GM18868 (cell line): ENCODE results near the gene RPF1.
"Not testable (repeated sequence)": the region's sequence is repeated elsewhere in the genome, so short reads cannot be mapped to it uniquely, and the experiment has no call there.

ENCODE experiments used
- ATAC-seq: cut with Tn5 transposase; IDR thresholded peaks from one replicate; pipeline ENCODE4 v1.9.1; 2021; ENCODE audit warnings: mild to moderate bottlenecking, moderate library complexity; ENCODE audit not compliant: unreplicated experiment

Gene RPF1

DNA sequence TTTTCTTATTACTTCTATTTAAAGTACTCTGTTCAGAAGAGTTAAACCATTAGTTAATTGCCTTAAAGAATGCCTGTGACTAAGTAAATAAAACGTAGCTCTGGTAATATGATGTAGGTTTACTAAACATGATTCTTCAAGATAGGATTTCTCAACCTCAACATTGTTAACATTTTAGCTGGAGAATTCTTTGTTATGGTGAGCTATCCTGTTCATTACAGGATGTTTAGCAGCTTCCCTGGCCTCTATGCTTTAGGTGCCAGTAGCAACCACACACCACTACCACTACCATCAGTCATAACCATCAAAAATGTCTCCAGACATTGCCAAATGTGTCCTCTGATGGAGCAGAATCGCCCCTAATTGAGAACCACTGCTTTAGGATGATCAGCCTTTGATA lies 10.7 kb downstream of the RPF1 start:
- no peak for ATAC-seq

DNA sequence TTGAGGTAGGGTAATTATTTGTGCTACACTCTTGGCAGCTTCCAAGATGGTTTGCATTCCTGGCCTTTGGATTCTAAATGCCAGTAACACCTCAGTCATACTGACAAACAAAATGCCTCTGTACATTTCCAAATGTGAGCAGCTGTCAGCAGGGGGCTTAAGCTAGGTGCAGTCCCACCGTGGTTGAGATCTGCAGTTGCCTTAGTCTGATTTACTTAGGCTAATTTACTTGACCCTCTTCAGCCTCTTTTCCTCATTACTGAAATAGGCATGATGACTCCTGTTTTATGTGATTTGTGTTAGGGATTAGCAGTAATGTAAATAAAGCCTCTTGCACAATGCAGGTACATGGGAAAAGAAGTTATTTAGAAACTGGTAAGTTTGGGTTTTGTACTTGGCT lies 13.7 kb downstream of the RPF1 start:
- ATAC-seq: no peak

DNA sequence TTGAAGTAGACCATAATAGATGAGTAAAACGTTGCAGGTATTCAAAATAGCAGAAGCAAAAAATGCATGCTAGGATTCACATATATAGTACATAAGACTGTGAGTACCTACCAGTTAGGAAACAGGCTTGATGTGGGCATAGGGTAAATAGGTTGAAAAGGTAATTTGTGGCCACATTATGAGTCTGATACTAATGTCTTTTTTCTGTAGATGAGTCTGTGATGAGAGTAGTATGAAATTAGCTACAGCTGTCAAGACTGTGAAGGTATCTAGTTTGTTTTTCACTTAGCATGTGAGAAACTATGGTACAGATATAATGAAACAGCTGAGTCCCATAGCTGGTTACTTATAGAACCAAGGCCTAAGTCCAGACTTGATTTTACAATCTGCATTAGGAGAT lies 14.7 kb downstream of the RPF1 start:
- no peak for ATAC-seq

DNA sequence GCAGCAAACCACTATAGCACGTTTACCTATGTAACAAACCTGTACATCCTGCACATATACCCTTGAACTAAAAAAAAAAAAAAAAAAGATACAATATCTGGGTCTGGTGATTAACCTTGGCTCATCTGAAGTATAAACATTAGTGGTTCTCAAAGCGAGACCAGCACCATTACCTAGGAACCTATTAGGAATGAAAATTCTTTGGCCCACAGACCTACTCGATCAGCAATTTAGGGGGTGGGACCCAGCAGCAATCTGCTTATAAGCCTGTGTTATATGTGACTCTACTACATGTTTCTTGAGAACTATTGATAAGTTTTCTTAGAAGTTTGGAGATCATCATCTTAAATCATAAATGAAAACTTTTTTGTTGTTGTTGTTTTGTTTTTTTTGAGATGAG lies 17.4 kb downstream of the RPF1 start:
- ATAC-seq: no peak

DNA sequence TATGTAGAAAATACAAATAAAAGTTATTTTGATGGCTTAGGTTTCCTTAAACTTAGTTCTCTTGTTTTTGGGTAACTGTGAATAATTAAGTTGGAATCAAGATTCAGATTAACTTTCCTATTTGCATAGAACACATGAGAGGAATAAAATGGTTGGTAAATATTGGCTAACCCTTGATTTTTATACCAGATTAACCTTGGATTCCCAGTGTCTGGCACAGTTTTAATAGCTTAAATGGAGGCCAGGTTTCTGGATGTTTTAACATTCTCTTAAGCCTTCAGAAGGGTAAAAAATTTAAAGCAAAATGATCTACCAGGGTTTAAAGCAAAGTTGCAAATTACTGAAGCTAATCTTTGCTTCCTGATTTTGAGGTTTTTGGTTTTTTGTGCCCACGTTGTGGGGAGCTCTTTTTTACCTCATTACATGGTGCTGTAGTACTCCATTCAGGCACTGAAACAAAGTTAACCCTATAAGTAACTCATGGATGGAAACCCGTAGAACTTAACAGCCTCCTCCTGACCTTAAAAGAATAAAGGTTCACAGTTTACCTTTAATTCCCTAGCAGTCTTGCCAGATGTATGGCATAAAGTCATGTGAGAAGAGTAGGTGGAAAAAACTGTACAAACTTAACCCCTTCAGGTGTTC lies 18.7 kb downstream of the RPF1 start:
- ATAC-seq: no peak

DNA sequence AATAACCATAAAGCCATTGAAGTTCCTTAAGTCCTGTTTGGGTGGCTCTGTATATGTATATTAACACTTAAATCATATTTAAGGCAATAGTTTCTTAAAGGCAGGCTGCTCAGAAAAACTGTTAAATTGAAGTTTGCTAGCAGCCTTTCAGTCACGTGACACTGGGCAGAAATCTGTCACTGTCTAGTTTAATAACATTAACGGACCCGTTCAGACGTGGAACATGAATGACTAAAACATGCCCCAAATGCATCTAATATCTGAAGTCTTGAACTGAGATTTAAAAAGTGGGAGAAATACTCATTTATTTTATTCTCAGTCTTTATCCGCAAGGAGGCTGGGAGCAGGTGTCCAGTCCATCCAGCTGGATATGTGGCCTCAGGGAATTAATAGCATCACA lies 23.9 kb downstream of the RPF1 start:
- ATAC-seq: no peak

DNA sequence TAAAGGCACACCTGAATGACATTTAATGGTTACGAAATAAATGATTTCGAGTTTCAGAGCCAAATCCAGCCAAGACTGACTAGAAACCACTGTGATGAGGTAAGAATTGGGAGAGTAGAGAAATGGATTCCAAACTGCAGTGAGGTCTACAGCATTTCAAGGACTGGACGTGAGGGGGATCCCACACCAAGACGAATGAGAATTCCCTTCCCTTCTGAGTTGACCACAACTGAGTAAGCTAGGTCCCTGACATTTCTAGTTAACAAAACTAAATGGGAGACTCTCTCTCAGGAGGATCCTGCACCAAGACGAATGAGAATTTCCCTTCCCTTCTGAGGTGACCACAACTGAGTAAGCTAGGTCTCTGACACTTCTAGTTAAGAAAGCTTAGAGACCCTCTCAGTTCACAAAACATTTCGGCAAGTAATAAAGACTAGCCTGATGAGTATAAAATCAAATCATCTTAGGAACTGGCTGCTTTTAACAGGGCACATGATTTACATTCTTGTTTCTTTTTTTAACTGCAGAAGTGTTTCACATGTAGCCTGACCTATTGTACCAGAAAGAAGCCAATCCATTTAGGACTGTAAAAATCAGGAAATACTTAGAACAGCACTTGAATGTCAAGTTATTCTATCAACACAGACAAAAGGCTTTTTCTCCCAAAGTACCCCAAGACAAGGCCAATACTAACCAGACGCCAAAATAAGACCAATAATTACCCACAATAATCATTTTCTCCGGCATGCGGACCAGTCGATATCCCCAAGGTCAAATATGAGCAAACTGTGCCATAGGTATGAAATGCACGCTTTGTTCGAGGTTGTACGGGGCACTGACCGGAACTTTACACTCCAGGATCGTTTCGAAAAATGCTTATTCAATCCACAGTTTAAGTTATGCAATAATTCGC lies 25.8 kb downstream of the RPF1 start:
- ATAC-seq: no peak

DNA sequence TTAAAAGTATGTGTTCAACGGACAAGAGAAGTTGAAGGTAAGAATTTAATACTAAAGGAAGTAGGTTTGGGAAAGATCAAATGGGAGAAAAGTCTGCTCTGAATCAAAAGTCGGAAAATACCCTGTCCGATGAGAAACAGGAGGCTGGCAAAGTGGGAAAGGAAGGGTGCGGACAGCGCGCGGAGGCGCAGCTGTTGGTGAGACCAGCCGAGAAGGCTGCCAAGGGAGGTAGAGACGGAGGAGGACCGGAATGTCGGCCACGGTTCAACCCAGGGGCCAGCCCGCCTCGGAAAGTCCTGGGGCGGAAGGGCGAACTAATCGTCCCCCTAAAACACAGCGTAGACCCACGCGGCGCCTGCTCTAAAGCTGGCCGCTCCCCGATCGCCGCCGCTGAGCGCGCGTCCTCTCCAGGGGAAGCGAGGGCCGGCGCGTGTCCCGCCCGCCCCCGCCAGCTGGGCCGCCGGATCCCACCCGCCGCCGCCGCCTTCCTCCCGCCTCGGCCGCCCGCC lies 26.5 kb downstream of the RPF1 start:
- peak; percentile 26 for ATAC-seq

DNA sequence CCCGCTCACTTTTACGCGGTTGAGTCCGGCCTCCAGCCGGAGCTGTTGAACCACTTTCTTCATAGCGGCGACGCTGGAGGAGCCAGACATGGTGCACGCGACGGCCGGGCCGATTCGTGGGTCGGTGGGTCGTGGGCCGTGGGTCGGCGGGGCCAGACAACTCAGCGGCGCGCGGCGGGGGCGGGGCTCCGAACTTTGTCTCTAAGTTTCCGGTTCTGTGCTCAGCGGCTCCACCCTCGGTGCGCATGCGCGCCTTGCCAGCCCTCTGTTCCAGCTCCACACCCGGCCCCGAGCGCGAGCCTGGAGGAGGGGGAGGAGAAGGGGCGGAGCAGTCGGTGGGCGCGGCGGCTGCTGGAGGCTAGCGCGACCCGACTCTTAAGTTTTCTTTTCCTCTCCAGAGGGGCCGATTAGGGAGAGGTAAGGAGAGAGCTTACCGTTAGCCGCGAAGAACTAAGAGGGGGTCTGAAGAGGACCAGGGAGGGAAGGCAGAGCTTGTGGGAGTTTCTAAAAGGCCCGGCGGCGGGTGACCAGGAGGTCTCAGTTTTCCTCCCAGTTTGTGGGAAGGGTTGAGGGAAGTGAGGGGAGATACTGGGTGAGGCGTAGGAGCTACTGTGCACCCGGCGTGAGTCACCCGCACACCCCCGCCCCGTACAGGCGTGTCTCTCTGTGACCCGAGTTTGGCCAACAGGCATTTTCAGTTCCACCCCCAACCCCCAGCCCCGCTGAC lies 27.1 kb downstream of the RPF1 start, which contains the start of the genes GNG5 and SPATA1:
Gene GNG5, minus strand, starts transcription at position 580 of the 727 bp plus-strand sequence. Its CDS starts 490 bp downstream, at position 90.
Gene SPATA1, plus strand, starts transcription at position 385 of the 727 bp plus-strand sequence. CDS start 9,974 bp downstream, outside the sequence.
- peak; percentile 82 for ATAC-seq

DNA sequence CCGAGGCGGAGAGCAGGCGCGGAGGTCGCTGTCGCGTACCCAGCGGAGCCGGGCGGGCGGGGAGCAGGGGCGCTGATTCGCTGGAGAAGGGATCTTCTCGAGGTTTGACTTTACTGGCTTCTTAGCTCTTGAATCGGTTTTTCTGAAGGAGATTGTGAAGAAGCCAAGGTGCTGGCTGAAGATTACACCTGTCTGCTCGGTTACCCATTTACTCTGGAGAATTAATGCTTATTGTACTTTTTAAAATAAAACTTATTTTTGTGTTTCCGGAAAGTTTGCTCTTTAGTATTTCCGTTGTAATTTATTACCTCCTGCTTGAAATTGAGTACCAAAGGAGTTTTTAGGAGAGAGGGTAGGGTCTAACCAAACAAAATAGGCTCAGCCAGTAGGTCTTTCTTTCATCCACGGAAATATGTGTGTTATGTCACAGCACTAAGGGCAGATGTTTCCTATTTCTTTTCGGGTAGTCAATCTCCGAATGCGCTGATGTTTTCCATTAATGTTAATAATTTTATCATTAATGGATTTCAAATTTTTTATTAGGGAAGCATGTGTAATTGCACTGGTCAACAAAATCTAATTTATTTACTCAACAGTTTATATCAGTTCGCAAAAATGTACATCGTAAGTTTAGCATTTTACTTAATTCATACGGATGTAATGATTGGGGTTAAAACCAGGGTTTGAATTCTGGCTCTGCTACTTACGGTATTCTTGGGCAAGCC lies 27.8 kb downstream of the RPF1 start:
- no peak for ATAC-seq

DNA sequence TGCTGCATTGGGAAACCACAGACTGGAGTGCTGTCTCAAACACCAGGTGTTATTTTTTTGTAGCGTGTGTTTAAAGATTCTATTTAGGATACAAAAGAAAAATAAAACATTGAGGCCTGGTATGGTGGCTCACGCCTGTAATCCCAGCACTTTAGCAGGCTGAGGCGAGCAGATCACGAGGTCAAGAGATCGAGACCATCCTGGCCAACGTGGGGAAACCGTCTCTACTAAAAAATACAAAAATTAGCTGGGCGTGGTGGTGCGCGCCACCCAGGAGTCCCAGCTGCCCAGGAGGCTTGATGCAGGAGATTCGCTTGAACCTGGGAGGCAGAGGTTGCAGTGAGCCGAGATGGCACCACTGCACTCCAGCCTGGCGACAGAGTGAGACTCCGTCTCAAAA lies 28.8 kb downstream of the RPF1 start:
- not testable (repeated sequence) for ATAC-seq

DNA sequence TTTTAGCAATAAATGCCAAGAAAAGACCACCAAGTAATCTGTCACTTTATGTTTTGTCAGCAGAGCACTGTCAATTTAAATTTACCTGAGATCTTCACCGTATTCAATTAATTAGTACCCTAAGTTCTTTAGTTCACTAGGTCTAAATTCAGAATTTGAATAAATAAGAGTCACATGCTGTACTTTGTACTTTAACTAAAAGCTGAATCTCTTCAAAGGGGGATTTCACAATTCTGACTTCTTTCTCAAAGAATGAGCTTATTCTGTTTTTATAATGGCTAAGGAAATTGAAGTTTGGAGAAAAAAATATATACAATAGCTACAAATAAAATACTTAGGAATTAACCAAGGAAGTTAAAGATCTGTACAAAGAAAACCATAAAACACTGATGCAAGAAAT lies 29.4 kb downstream of the RPF1 start:
- ATAC-seq: no peak

DNA sequence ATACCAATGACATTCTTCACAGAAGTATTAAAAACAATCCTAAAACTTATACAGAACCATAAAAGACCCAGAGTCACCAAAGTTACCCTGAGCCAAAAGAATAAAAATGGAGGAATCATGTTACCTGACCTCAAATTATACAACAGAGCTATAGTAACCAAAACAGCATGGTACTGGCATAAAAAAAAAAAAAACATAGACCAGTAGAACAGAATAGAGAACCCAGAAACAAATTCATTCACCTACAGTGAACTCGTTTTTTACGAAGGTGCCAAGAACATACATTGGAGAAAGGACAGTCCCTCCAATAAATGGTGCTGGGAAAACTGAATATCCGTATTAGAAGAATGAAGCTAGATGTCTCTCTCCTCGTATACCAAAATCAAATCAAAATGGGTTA lies 30.0 kb downstream of the RPF1 start:
- no peak for ATAC-seq

DNA sequence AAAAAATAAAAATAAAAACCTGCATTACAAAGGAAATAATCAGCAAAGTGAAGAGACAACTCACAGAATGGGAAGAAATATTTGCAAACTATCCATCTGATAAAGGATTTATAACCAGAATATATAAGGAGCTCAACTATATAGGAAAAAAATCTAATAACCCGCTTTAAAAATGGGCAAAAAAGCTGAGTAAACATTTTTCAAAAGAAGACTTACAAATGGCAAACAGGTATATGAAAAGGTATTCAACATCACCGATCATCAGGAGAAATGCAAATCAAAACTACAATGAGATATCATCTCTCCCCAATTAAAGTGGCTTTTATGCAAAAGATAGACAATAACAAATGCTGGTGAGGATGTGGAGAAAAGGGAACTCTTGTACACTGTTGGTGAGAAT lies 31.1 kb downstream of the RPF1 start:
- ATAC-seq: no peak

DNA sequence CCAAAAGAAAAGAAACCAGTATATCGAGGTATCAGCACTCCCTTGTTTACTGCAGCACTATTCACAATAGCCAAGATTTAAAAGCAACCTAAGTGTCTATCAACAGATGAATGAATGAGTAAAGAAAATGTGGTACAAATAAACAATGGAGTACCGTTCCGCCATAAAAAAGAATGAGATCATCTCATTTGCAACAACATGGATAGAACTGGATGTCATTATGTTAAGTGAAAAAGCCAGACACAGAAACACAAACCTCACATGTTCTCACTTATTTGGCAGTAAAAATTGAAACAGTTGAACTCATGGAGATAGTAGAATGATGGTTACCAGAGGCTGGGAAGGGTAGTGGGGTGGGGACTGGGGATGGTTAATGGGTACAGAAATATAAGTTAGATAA lies 31.6 kb downstream of the RPF1 start:
- no peak for ATAC-seq

DNA sequence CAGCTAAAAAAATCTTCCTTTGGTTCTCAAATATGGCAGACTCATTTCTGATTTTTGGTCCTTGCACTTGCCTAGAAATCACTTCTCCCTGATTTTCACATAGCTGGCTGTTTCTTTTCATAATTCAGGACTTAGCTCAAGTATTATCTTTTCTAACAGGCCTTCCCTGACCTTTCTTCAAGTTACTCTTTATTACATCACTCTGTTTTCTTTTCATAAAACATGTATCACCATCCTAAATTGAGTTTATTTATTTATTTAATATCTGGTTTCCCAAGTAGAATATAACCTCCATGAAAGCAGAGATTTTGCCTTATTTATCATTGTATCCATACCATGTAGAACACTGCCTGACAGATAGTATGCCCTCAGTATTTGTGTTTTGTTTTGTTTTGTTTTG lies 45.5 kb downstream of the RPF1 start:
- no peak for ATAC-seq

DNA sequence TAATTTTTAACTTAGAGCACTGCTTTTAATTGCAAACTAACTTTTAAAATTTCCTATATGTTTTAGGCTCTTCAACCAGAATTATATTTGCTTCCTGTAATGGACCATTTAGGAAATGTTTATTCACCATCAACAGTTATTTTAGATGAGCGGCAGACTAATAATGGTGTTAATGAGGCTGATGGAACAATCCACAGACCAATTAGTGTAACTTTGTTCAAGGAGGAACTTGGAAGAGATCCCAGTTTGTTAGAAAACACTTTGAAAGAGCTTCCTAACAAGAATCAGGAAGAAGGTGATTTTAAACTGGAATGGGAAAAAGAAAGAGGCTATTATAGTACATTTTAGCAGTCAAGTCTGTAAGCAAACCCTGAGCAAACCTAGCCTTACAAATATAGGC lies 46.7 kb downstream of the RPF1 start:
- no peak for ATAC-seq

DNA sequence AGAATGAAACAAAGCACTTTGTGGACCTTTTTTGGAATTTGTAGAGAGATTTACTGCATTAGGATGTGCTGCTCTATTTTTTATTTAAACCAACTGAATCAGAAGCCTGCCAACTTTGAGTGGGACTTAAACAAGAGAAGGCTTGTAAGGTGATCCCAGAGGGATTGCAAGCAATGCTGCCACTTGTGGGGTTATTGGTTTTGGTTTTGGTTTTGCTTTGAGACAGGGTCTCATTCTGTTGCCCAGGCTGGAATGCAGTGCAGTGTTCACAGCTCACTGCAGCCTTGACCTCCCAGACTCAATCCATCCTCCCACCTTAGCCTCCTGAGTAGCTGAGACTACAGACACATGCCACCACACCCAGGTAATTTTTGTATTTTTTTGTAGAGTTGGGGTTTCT lies 59.5 kb downstream of the RPF1 start:
- ATAC-seq: peak; percentile 75

DNA sequence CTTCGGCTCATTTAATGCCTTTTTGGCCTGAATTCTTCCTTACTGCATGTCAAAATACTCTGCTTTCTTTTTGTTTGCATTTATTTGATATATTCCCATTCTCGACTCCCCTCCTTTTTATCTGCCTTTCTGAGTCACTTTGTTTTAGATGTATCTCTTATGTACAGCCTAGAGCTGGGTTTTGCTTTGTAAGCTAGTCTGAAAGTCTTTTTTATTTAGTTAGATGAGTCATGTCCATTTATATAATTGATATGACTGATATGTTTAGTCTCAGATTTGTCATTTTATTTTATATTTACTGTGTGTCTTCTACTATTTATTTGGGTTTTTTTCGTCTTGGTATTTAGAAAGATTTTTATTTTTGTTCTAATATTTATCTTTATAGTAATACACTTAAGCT lies 60.9 kb downstream of the RPF1 start:
- ATAC-seq: no peak

DNA sequence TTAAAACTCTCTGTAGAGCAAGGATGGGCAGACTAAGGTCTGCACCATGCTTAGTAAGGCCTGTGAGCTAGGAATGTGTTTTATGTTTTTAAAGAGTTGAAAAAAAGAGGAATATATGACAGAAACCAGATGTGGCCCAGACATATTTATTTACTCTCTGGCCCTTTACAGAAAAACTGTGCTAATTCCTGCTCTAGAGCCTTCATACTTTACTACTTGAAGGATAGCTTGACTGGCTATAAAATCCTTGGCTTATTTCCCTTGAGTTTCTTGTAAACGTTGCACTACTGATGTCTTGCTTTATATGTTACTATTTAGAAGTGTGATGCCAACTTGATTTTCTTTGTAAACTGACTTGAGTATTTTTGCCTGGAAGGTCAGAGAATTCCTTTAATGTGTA lies 61.7 kb downstream of the RPF1 start:
- no peak for ATAC-seq

DNA sequence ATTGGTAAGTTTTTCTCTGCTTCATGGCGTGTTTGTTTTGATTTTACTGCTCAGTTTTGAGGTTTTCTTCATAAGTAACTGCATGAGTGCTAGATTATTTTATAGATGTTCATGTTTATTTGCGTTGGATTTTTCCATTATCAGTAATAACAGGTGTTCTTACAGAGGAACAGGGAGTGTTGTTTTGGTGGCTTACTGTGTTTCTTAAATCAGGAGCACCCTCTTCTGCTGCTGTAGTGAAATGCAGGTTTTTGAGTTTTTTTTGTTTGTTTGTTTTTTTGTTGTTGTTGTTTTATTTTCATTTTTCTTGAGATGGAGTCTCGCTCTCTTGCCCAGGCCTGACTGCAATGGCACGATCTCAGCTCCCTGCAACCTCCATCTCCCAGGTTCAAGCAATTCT lies 62.6 kb downstream of the RPF1 start:
- ATAC-seq: no peak
